Measurements from ENCODE around the gene ATF7. TPM values are rescaled to one million over a fixed set of nuclear protein-coding genes. Genes with fewer than 3 reads are reported as not detected.
A peak's percentile ranks its signal among the peaks of the same experiment; 100 is the strongest.

Gene ATF7
- total and polyA plus RNA-seq, 2 donors (not counting 1 experiment from before 2014, with no cell fraction given) = 15.7 to 42.2 TPM

DNA sequence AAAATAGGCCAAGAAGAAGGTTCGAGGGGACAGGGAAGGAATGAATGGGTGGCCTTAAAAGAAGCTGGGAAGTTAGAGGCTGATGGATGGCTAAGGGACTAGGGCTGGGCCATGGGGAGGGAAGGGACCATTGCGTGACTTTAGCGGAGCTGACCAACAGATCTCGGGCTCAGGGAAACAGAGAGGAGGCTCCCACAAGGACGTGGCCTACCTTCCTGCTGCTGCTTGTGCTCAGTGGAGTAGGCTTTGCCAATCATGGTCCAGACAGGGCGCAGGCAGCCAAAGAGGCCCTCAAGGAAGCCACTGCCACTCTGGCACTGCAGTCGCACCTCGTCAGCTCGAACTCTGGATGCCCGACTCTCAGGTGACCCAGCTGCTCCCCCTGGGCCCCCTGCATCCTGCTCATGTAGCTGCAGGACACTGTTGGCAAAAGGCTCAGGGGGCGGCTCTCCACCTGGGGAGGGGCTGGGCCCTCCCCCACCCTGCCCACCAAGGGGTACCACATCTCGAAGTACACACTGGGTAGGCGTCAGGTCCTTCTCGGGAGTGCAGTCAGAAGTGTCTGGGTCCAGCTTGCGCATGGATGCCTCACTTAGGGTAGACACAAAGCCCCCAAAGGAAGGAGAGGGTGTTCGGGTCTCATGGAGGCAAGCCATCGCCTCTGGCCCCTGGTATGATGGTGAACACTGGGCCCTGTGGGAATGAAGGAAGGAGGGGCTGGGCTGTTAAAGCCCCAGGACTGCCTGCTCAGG, 139.3 kb downstream of the ATF7 start:
- 91% methylated on average over 16 of the region's 17 CpGs for WGBS (ENCODE audit: insufficient coverage)
- Mint-ChIP-seq H3K4me3 (no peak overlapping the region), H3K27ac (no peak overlapping the region), H3K4me1 (peaks cover 7% of the 10 kb centered on the region), H3K9me3 (ENCODE audit: insufficient read depth) (no peaks in the 10 kb centered on the region), H3K27me3 (no peaks in the 10 kb centered on the region)
- H3K4me3 ChIP-seq (ENCODE audit: control extremely low read depth in 1 of 5, extremely low read depth in 1 of 5, insufficient read depth in 1 of 5, low read depth in 2 of 5, low read length in 4 of 5) = no peak overlapping the region
- peaks cover 15% of the 10 kb centered on the region for H4K20me1 ChIP-seq (ENCODE audit: control insufficient read depth, insufficient read depth, low read length, poor library complexity, severe bottlenecking)
- CTCF ChIA-PET = no interaction called here
- H3K27ac ChIP-seq (ENCODE audit: low read length in 2 of 2) = peak overlapping the region in 1 of 2 donors; percentile 6
- H3K9me3 ChIP-seq (ENCODE audit: control extremely low read depth in 1 of 3, control insufficient read depth in 2 of 3, insufficient read depth in 1 of 3, low read length in 2 of 3) = no peaks in the 10 kb centered on the region
- POLR2A ChIA-PET = interaction anchor here (0.5 kb wide), 1 partner anchor 489 kb away, joined by 3 read pairs; no protein-coding TSS in a partner anchor
- H2AFZ ChIP-seq (ENCODE audit: insufficient read depth, low read depth, low read length, poor library complexity, severe bottlenecking) = no peak overlapping the region
- ATAC-seq (ENCODE audit: low read depth) = no peak
- H3K4me2 ChIP-seq (replicated peaks; ENCODE audit: low read depth, low read length, poor library complexity, severe bottlenecking) = no peak overlapping the region
- intact Hi-C loops (cut with micrococcal nuclease) = no loop called here
- no peak for TF ChIP-seq EZH2 (IDR thresholded peaks at IDR 0.05; ENCODE audit: borderline replicate concordance, insufficient read depth, low read depth, low read length, poor library complexity, severe bottlenecking)
- no peak for TF ChIP-seq CTCF (IDR thresholded peaks at IDR 0.05)
- no peaks in the 10 kb centered on the region for H3K79me2 ChIP-seq (ENCODE audit: control insufficient read depth, insufficient read depth, low read length)
- H3K9ac ChIP-seq (ENCODE audit: low read length) = no peak overlapping the region
- H3K27me3 ChIP-seq (replicated peaks in 1 of 4; ENCODE audit: control extremely low read depth in 1 of 4, control insufficient read depth in 3 of 4, insufficient read depth in 4 of 4, low read length in 3 of 4) = no peaks in the 10 kb centered on the region
- H3K4me1 ChIP-seq (ENCODE audit: control insufficient read depth in 2 of 2, insufficient read depth in 2 of 2, low read length in 2 of 2) = peaks cover 0 to under 1% of the 10 kb centered on the region in 2 donors
- peaks cover 0 to 37% of the 10 kb centered on the region in 2 experiments for H3K36me3 ChIP-seq (replicated peaks in 1 of 2; ENCODE audit: control extremely low read depth in 1 of 2, control insufficient read depth in 1 of 2, extremely low read depth in 1 of 2, insufficient read depth in 2 of 2, low read length in 1 of 2)
- DNase-seq = no peak

GRCh38 chr12:53485955-53486735, 140.0 kb downstream of the ATF7 start:
- H2AFZ ChIP-seq (ENCODE audit: insufficient read depth, low read depth, low read length, poor library complexity, severe bottlenecking) = no peak overlapping the region
- no peaks in the 10 kb centered on the region for H3K9me3 ChIP-seq (ENCODE audit: control extremely low read depth in 1 of 3, control insufficient read depth in 2 of 3, insufficient read depth in 1 of 3, low read length in 2 of 3)
- H3K79me2 ChIP-seq (ENCODE audit: control insufficient read depth, insufficient read depth, low read length) = no peaks in the 10 kb centered on the region
- H3K4me1 ChIP-seq (ENCODE audit: control insufficient read depth in 2 of 2, insufficient read depth in 2 of 2, low read length in 2 of 2) = no peaks in the 10 kb centered on the region
- no peaks in the 10 kb centered on the region for H3K27me3 ChIP-seq (replicated peaks in 1 of 4; ENCODE audit: control extremely low read depth in 1 of 4, control insufficient read depth in 3 of 4, insufficient read depth in 4 of 4, low read length in 3 of 4)
- no peaks in the 10 kb centered on the region for H3K9me3 Mint-ChIP-seq (ENCODE audit: insufficient read depth)
- H3K4me2 ChIP-seq (replicated peaks; ENCODE audit: low read depth, low read length, poor library complexity, severe bottlenecking) = no peak overlapping the region
- WGBS (ENCODE audit: insufficient coverage) = 98% methylated on average over 6 of the region's 10 CpGs
- H3K27me3 Mint-ChIP-seq = no peaks in the 10 kb centered on the region
- H3K4me3 ChIP-seq (ENCODE audit: control extremely low read depth in 1 of 5, extremely low read depth in 1 of 5, insufficient read depth in 1 of 5, low read depth in 2 of 5, low read length in 4 of 5) = no peak overlapping the region
- H3K9ac ChIP-seq (ENCODE audit: low read length) = no peak overlapping the region
- H3K27ac Mint-ChIP-seq = no peak overlapping the region
- DNase-seq (no peak), ATAC-seq (ENCODE audit: low read depth) (no peak)
- CTCF ChIA-PET = no interaction called here
- peaks cover 0 to 42% of the 10 kb centered on the region in 2 experiments for H3K36me3 ChIP-seq (replicated peaks in 1 of 2; ENCODE audit: control extremely low read depth in 1 of 2, control insufficient read depth in 1 of 2, extremely low read depth in 1 of 2, insufficient read depth in 2 of 2, low read length in 1 of 2)
- H4K20me1 ChIP-seq (ENCODE audit: control insufficient read depth, insufficient read depth, low read length, poor library complexity, severe bottlenecking) = peaks cover 21% of the 10 kb centered on the region
- peaks cover 7% of the 10 kb centered on the region for H3K4me1 Mint-ChIP-seq
- peak overlapping the region in 1 of 2 donors; percentile 6 for H3K27ac ChIP-seq (ENCODE audit: low read length in 2 of 2)
- POLR2A ChIA-PET = no interaction called here
- TF ChIP-seq CTCF (IDR thresholded peaks at IDR 0.05) (no peak), EZH2 (IDR thresholded peaks at IDR 0.05; ENCODE audit: borderline replicate concordance, insufficient read depth, low read depth, low read length, poor library complexity, severe bottlenecking) (no peak)
- intact Hi-C loops (cut with micrococcal nuclease) = no loop called here
- H3K4me3 Mint-ChIP-seq = no peak overlapping the region

Measured in B cell (primary cell).